Stimulated activated CD8-positive, alpha-beta memory T cell treated with anti-CD3 and anti-CD28 coated beads, Interleukin-4, amount 100 ng/mL, for 48 hours (primary cell): ENCODE results near the gene CD300LF.

Experiments used
- DNase-seq: peaks from one replicate; pipeline ENCODE4 v3.0.0-alpha.2; 2020

The CD300LF gene

DNA sequence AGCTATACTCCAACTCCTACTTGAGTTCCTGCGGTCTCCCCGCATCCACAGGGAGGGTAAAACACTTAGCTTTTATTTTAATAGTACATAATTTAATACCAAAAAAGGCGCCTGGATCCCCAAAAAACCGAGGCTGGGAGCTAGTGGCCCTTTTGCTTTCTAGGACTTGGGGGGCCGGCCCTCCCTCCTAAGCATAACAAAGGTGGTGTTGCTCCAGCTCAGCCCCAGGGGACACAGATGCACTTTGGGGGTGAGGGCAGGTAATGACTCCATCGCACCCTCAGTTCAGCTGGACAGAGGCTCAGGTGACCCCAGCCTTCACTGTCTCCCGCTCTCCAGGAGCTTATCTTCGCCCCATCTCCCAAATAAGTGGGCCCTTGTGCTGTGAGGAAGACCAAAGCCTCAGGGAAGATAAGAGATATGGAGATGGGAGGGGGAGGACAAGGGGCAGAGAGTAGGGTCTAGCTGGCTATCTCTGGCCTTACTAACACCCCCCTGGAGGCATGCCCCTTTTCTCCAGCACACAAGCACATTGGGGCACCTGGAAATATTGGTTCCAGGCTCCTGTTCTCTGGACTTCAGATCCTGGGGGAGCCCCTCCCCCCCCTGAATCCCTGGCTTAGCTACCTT, 32.9 kb upstream of the CD300LF start:
- DNase-seq: no peak

DNA sequence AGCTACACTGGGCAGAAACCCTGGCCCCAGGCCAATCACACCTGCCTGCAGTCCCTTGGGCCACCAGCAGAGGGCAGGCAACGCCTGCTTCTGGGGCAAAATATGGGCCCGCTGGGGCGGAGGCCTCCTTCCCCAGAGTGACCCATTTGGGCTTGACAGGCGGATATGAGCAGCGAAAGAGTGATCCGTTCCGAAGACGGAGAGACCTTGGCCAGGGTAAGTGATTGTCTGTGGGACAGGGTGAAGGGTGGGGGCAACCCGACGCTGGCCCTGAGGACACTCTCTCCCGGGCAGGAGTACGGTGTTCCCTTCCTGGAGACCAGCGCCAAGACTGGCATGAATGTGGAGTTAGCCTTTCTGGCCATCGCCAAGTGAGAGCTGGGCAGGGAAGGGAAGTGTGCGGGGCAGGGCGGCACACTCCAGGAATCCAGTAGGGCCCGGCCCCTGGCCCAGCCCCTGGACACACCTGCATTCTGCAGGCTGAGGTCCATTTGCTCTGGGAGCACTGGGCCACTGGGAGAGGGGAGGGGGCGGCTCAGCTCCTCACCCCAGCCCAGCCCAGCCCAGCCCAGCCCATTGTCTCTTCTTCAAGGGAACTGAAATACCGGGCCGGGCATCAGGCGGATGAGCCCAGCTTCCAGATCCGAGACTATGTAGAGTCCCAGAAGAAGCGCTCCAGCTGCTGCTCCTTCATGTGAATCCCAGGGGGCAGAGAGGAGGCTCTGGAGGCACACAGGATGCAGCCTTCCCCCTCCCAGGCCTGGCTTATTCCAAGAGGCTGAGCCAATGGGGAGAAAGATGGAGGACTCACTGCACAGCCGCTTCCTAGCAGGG, 32.2 kb upstream of the CD300LF start:
- peak; percentile 96 for DNase-seq

DNA sequence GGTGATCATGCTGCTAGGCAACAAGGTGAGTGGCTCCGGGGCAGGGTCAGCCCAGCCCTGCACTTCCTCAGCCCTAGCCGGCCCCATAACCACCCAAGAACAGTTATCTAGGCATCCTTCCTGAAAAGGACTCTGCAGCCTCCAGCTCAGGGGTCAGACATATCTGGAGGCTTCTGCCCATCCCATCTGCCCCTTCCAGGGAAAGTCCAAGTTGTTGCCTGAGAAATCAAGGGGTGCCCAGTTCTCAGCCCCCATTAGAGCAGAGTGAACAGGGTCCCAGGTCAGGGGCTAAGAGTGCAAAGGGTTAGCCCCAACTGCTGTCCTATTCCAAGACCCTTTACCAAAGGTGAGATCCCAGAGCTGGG, 31.6 kb upstream of the CD300LF start:
- DNase-seq: no peak

DNA sequence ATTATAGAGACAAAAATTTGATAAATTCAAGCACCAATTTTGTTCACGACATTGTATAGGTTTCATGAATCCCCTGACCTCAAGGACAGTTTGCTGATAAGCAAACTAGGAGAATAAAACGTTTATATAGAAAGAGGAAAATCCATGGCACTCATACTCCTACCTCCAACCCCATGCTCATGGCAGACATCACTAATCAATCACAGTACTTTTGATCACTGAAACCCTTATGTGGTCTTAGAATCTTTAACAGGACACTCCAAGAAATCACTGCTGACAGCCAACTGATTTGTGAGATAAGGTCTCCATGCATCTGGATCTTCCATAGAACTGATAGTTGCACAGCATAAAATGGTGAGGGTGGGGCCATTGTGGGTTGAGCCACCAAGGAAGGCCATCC, 31.0 kb upstream of the CD300LF start:
- no peak for DNase-seq

DNA sequence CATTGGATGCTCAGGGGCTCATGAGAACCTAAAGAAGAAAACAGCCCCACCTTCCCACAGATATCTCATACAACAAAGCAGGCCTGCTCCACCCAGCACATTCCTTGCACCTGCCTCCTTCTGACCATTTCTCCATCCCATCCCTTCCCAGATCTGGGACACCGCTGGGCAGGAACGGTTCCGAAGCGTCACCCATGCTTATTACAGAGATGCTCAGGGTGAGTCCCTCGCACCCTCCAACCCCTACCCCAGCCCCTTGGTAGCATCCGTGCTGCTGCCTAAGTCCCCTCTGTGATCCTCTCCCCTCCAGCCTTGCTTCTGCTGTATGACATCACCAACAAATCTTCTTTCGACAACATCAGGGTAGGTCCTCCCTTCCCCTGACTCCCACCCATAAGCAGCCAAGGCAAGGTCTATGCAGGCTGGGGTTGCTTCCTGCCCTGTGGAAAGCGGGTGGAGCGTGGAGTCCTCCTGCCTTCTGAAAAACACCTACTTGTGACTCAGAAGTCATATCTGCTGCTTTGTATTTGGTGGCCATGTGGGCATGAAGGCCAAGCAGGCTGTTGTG, 30.3 kb upstream of the CD300LF start:
- DNase-seq: no peak

GRCh38 chr17:74742153-74742515, 29.4 kb upstream of the CD300LF start:
- peak; percentile 64 for DNase-seq

GRCh38 chr17:74740641-74741387, 28.1 kb upstream of the CD300LF start:
- no peak for DNase-seq

DNA sequence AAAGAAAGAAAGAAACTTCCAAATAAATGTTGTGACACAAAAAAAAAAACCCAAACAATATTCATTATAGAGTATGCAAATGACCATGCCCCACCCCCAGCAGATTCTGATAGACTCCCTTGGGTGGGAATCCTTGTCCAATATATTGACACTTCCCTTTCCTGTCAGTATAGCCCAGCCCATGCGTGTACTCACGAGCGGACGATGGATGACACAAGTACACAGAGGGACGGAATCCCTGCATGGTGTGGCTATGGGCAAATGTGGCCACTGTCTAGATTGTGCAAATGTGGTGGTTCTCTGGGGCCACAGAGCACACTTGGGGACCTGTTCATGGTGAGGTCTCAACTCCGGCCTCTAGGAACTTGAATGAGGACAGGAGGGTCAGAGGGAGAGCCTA, 27.4 kb upstream of the CD300LF start:
- no peak for DNase-seq

GRCh38 chr17:74739227-74739831, 26.6 kb upstream of the CD300LF start:
- no peak for DNase-seq

GRCh38 chr17:74738051-74738996, 25.6 kb upstream of the CD300LF start:
- DNase-seq: peak; percentile 84

GRCh38 chr17:74737299-74738050, 24.8 kb upstream of the CD300LF start:
- peak; percentile 66 for DNase-seq

DNA sequence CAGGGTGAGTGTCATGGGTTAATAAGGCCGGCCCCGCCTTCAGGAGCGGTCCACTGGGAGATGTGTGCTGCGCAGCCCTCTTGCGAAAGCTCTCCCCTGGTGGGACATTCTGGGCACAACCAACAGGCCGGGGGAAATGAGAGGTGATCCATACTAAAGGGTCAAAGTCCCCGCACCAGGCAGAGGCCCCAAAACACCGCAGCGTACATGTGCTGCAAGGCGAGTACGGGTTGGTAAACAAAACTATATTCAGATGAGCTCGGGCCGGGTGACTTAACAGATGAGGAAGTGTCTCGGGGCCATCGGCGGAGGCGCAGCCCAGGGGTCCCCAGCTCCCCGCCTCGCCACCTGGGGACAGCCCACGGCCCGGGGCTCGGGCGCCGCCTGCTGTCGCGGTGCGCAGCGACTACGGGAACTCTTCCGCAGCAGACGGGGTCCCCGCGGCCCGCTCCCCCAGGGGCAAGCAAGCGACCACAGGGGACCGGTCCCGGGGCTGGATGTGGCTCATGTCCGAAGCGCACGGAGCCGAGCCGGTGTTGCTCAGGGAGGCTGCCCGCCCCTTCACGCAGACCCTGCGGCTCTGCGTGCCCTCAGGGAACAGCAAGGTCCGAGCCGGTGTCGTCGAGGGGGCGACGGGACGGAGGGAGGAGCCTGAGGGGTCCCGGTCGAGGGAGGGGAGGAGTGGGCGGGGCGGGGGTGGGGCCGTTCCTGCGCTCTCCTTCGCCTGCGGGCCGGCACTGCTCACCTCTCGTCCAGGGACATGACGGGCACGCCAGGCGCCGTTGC, 24.0 kb upstream of the CD300LF start, which contains the start of gene RAB37:
RAB37 (plus strand) TSS at position 744 of the 786 bp plus-strand sequence; CDS start at position 761, 17 bp downstream.
- peak; percentile 59 for DNase-seq

DNA sequence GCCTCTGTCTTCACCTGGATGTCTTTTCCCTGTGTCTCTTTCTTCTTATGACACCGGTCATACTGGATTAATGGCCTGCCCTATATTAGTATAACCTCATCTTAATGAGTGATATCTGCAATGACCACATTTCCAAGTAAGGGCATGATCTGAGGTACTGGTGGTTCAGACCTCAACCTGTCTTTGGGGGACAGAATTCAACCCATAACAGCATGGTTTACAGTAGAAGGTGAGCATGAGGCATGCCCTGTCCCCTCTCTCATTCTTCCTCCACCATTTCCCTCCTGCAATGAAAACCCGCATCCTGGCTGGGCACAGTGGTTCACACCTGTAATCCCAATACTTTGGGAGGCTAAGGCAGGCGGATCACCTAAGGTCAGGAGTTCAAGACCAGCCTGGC, 21.5 kb upstream of the CD300LF start:
- DNase-seq: no peak

GRCh38 chr17:74733365-74734122, 20.8 kb upstream of the CD300LF start:
- no peak for DNase-seq

DNA sequence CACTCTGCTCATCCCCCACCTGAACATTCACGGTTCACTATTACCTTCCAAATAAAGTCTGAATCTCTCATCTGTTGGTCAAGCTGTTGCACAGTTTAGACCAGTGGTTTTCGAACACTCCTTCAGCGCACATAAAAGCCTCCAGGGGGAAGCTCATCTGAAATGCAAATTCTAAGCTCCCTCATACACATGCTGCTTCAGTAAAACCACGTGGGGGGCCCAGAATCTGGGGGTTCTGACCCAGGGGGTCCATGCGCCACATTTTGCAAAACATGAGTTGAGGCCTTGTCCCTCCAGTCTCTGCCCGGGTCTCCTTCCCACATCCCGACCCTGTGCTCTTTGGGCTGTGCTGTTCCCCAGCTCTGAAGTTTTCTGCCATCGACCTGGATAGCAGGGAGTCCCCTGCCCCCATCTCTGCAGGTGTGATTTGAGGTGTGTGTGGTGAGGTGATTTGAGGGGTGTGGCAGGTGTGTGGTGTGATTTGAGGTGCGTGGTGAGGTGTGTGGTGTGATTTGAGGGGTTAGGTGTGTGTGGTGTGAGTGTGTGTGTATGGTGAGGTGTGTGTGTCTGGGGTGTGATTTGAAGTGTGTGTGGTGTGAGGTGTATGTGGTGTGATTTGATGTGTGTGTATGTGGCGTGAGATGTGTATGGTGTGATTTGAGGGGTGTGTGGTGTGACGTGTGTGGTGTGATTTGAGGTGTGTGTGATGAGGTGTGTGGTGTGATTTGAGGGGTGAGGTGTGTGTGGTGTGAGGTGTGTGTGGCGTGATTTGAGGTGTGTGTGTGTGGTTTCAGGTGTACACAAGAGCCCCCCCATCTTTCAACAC, 19.5 kb upstream of the CD300LF start:
- no peak for DNase-seq

- DNase-seq: no peak
Observed at GRCh38 chr17:74731347-74731605, 18.6 kb upstream of the CD300LF start.

DNA sequence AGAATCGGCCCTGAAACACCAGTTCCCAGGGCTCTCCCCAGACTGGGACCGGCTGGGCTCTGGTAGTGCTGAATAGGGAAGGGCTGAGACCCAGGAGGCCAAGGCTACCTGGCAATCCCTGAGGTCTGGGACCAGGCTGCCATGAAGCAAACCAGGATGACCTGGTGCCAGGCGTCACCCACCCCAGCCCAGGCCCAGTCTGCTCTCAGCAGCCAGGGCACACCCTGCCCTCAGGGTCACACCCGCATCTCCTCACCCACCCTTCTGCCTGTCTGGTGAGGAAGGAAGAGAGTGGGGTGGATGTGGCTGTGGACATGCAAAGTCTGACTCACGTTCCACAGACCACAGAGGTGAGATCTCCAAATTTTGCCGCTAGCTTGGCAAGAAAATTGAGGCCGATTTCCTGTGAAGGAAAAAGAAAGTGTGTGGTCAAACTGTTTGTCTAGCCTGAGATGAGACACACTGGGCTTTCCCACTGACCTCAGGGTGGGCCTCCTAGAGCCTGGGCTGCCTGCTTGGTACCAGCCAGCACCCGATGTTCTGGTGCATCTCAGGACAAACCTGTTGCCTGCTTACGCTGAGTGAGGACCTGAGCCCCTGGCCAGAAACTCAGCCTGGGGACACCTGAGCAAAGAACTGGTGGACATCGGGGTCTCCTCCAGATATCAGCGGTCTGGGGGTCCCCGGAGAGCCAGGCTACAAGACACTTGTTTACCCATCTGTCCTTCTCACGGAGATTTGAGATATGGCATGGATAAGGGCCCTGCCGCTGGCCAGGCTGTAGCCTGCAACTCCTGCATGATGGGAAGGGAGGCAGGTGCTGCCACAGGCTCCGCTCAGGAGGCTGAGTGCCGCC, 18.0 kb upstream of the CD300LF start:
- DNase-seq: peak; percentile 63

- DNase-seq: no peak
Observed at GRCh38 chr17:74729866-74730265, 17.1 kb upstream of the CD300LF start.
